NCI-H460 (cell line): ENCODE data around the gene ATXN7. TPM values are rescaled to one million over a fixed set of nuclear protein-coding genes. Genes with fewer than 3 reads are reported as not detected.

Source experiments
- DNase-seq: peaks from one replicate; pipeline ENCODE4 v3.0.0-alpha.2; 2016; ENCODE audit warnings: low read depth; ENCODE audit errors: extremely low read depth
- small RNA-seq, 2 experiments: library from RNA; depleted of rRNA; stranded (forward); fragments of <200 nt; gene quantifications; one replicate each; pipeline ENCODE3, GENCODE V24; 2014
- total RNA-seq: library from RNA; depleted of rRNA; stranded (reverse); fragments of >200 nt; shearing (Covaris generic); gene quantifications from 2 replicates; pipeline ENCODE4 v1.2.3, GENCODE V29; 2014; rRNA removed

Gene ATXN7
- total RNA-seq, 1 experiment from 2014 or later: 17.5 TPM

DNA sequence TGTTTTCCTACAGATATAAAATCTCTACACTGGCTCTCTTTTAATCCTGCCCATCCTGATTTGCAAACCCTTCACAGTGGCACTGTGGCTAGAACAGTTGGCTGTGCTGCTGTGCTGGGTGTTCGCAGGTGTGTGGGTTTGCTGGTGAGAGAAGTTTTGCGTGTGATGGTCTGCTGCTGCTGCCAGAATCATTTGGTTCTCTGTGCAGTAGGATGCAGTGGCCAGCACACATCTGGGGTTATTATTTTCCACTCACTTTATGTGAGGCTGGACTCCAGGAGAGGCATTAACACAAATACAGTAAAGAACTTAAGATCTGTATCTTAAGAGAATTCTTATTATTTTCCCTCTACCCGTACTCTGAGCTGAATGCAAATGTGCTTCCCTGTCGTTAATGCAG, 175.7 kb downstream of the ATXN7 start:
- DNase-seq: no peak

DNA sequence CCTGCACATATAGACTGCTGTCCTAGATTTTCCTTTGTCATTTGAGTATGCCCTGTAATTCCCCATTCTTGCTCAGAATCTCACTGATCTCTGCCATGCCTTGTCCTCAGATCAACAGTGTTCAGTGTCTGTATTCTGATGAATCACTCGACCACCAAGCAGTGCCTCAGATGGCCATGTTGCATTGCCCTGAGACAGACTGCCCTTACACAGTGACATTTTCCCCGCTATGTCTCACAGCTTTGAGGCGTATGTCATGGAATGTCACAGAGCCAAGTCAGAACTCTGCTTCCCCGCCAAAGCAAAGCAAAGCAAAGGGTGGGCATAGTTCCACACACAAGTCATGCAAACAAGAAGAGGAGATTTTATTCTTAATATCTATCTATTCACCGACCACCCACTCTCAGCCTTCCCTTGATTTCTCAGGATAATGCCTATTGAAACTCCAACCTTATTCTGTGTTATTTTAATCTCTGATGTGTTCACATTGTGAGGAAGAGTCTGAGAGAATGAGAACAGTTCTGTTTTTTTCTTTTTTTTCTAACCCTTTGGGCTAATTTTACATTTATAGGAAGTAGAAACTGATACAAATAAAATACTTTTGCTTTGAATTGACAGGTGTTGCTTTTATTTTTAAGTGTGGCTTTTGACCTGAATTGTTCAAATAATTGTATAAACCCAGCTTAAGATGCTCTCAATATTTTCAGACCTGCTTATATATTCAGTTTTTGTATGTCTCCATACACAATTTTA, 176.5 kb downstream of the ATXN7 start:
- DNase-seq: no peak

DNA sequence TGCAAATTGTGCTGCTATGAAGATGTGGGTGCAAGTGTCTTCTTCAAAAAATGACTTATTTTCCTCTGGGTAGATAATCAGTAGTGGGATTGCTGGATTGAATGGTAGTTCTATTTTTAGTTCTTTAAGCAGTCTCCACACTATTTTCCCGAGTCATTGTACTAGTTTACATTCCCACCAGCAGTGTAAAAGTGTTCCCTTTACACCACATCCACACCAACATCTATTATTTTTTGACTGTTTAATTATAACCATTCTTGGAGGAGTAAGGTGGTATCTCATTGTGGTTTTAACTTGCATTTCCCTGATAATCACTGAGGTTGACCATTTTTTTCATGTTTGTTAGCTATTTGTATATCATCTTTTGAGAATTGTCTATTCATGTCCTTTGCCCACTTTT, 179.3 kb downstream of the ATXN7 start:
- DNase-seq: no peak

DNA sequence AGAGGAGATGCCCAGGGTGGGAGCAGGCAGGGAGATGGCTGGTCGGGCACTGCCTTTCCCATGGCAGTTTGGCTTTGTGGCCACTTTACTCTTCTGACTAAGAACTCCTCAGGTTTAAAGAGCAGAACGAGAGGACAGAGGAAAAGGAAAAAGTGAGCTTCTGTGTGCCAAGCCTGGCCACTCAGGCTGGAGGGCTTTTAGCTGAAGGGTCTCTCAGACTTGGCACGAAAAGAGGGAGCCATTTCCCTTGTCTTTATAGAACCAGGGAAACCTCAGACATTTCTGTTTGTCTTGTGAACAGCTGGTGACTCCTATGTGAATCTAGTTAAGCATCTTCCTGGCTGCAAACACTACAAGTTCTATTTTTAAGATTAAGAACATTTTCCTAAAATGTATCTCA, 182.9 kb downstream of the ATXN7 start:
- DNase-seq: no peak

DNA sequence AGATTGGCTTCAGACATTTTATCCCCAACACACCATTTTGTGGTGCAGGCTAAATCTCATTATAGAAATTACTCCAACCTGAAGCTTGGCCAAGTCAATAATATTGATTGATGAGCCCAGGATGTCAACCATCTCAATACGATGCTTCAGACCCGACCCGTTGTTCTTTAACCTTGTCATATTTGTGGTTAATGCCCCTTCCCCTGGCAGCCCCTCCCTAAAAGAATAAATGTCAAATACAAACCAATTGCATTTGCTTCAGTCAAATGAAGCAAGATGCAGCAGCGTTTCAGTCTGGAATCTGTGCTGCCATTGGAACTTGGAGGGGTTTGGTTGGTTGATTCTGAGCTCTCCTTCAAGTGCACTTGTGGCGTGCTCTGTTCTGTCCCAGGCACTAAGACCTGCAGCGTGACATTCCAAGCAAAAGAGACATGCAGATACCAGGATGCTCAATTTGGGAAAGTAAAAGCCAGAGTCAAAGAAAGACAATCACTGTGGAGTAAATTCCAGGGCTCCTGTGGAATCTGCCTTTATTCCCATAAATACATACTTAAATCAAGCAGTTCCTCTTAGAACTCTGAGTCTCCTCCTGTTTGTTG, 183.4 kb downstream of the ATXN7 start:
- no peak for DNase-seq

DNA sequence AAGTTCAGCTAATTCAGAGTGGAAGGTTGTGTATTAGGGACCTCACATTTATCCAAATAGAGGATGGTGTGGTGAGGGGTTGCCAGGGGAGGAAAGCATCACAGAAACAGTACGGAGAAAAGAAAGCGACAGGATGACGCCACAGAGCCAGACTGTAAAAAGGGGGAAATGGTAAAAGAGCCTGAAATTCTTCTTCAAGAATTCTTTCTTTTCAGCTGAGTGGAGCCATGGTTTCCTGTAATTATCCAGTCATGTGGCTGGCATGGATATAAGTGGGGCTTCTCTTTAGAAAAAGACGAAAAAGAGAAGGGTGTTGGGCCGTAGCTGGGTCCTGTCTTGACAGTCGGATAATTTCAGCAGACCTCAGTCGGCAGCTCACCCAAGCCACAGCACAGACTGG, 184.1 kb downstream of the ATXN7 start:
- DNase-seq: no peak

DNA sequence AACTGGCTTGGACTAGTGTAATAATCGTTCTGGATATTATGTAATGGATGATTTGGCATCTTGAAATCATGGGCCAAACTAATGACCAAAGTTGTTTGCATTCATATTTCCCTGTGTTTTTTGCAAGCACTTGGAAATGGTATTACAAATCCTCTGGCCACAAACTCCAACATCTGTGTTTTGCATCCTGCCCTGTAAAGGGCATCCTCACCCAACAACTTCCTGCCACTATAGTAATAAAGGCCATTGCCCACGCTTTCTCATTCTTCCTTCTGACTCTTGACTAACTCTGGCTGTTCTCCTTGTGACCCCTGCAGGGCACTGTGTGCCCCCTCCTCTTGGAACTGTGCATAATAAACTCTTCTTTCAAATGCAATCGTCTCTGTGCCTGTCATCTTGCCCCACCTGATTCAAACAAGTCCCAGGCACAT, 185.0 kb downstream of the ATXN7 start:
- no peak for DNase-seq

DNA sequence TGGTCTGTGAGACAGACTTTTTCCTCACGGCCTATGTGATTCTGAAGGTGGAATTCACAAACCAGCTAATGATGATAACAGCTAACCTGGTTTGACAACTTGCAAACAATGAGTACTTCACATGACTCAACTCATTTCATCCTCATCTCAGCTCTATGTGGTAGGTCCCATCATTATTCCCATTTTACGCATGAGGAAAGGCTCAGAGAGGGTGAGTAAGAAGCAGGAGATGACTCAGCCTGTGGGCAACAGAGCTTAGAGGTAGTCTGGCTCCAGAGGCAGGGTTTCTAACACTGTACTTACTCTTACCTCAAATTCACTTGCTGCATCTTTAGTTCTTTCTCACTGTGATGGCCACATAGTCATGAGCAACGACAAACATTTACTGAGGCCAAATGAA, 185.5 kb downstream of the ATXN7 start:
- DNase-seq: no peak

DNA sequence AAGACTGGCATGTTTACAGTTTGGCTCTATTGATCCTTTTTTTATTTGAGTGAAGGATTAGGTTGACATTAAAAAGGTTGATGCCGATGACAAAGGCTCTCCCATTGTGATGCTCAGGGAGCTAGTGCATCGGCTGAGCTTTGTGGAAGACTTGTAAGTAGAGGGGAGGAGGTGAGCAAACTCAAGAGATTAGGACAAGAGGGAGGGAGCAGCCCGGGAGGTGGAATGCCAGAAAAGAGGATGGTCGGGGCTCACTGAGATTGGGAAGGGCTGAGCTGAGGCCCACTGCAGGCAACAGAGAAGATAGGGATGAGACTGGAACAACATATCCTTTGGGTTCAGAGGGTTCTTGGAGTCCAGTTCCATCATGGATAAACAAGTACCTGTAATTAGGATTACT, 186.2 kb downstream of the ATXN7 start:
- DNase-seq: no peak

Small RNA genes within 50 kb of the gene (small RNA-seq; reads per million reads assigned to genes)
- 0 reads per million in 2 experiments for gene SCAANT1

Other genes starting within 250 kb of the ATXN7 start
- not detected in 2 replicates for gene SNTN, start 211.2 kb upstream of the ATXN7 start, total RNA-seq
- 31.1 and 34.7 TPM in 2 replicates for gene C3orf49, start 44.6 kb upstream of the ATXN7 start, total RNA-seq
- 75.5 and 77.4 TPM in 2 replicates for gene THOC7, start 62 bp upstream of the ATXN7 start, total RNA-seq
- not detected in 2 replicates for gene SCAANT1, start 48.5 kb downstream of the ATXN7 start, total RNA-seq
- 76.7 and 79.8 TPM in 2 replicates for gene PSMD6, start 159.6 kb downstream of the ATXN7 start, total RNA-seq